Neuronal stem cell (in vitro differentiated cells): ENCODE results near the gene OR3A2.
"Not testable (repeated sequence)": the region's sequence is repeated elsewhere in the genome, so short reads cannot be mapped to it uniquely, and the experiment has no call there.

Experiments
- DNase-seq: peaks from one replicate; pipeline ENCODE4 v3.0.0-alpha.2; 2013; ENCODE audit warnings: low spot score
- H2AFZ ChIP-seq: one replicate; pipeline ENCODE4 v1.6.1; 2013; ENCODE audit warnings: mild to moderate bottlenecking, low read length, inconsistent platforms
- H2AK5ac ChIP-seq: 2 replicates; pipeline ENCODE4 v1.6.1; 2013; ENCODE audit warnings: low read depth, mild to moderate bottlenecking, inconsistent platforms, low read length, moderate library complexity, mixed read lengths
- H2BK120ac ChIP-seq: 2 replicates; pipeline ENCODE4 v1.6.1; 2013; ENCODE audit warnings: low read depth, mild to moderate bottlenecking, inconsistent platforms, low read length, moderate library complexity, mixed read lengths
- H2BK12ac ChIP-seq: one replicate; pipeline ENCODE4 v1.6.1; 2013; ENCODE audit warnings: low read length, inconsistent platforms
- H2BK15ac ChIP-seq: 2 replicates; pipeline ENCODE4 v1.6.1; 2013; ENCODE audit warnings: mild to moderate bottlenecking, low read length, inconsistent platforms, mixed read lengths
- H2BK5ac ChIP-seq: one replicate; pipeline ENCODE4 v1.6.1; 2013; ENCODE audit warnings: inconsistent platforms, mild to moderate bottlenecking, low read length, moderate library complexity
- H3K14ac ChIP-seq: one replicate; pipeline ENCODE4 v1.6.1; 2013; ENCODE audit warnings: low read length, inconsistent platforms
- H3K18ac ChIP-seq: 2 replicates; pipeline ENCODE4 v1.6.1; 2013; ENCODE audit warnings: low read length, inconsistent platforms
- H3K23ac ChIP-seq: 2 replicates; pipeline ENCODE4 v1.6.1; 2013; ENCODE audit warnings: low read depth, mild to moderate bottlenecking, mixed read lengths, low read length, inconsistent platforms; ENCODE audit not compliant: poor library complexity
- H3K27ac ChIP-seq: replicated peaks from 3 replicates; pipeline ENCODE4 v1.5.1; 2013; ENCODE audit warnings: low read length, inconsistent platforms
- H3K27me3 ChIP-seq, 3 experiments: 2 replicates each; pipeline ENCODE4 v1.6.1; 2013; ENCODE audit warnings: low read length in 3 of 3, mild to moderate bottlenecking in 2 of 3, inconsistent platforms in 1 of 3, low read depth in 1 of 3, mixed read lengths in 1 of 3, moderate library complexity in 1 of 3; ENCODE audit not compliant: control insufficient read depth in 3 of 3, insufficient read depth in 3 of 3
- H3K36me3 ChIP-seq, 2 donors: replicated peaks in 1 of 2; 2 replicates each; pipeline ENCODE4 v1.6.1; 2013; ENCODE audit warnings: low read length in 2 of 2; ENCODE audit not compliant: control insufficient read depth in 2 of 2, insufficient read depth in 2 of 2
- H3K4ac ChIP-seq: 2 replicates; pipeline ENCODE4 v1.6.1; 2013; ENCODE audit warnings: inconsistent platforms, mild to moderate bottlenecking, low read length, moderate library complexity
- H3K4me1 ChIP-seq, 2 donors: 1 replicate in 1 of 2; 2 replicates in 1 of 2; pipeline ENCODE4 v1.6.1; 2013; ENCODE audit warnings: low read length in 2 of 2, low read depth in 1 of 2; ENCODE audit not compliant: control insufficient read depth in 2 of 2, insufficient read depth in 1 of 2
- H3K4me2 ChIP-seq: one replicate; pipeline ENCODE4 v1.6.1; 2013; ENCODE audit warnings: mild to moderate bottlenecking, low read length, inconsistent platforms; ENCODE audit not compliant: insufficient read depth, poor library complexity, severe bottlenecking
- H3K4me3 ChIP-seq, 2 donors: 2 replicates each; pipeline ENCODE4 v1.5.1; 2013; ENCODE audit warnings: low read length in 2 of 2, mild to moderate bottlenecking in 2 of 2, inconsistent platforms in 1 of 2, moderate library complexity in 1 of 2
- H3K79me1 ChIP-seq: one replicate; pipeline ENCODE4 v1.6.1; 2013; ENCODE audit warnings: low read depth, mild to moderate bottlenecking, inconsistent platforms, low read length, moderate library complexity
- H3K9ac ChIP-seq: one replicate; pipeline ENCODE4 v1.6.1; 2013; ENCODE audit warnings: mild to moderate bottlenecking, low read depth, low read length, inconsistent platforms; ENCODE audit not compliant: poor library complexity
- H3K9me3 ChIP-seq, 2 donors: replicated peaks in 1 of 2; 2 replicates each; pipeline versions ENCODE3 to v1.6.1; 2013; ENCODE audit warnings: low read length in 2 of 2, mild to moderate bottlenecking in 2 of 2, inconsistent platforms in 1 of 2, low read depth in 1 of 2, mixed read lengths in 1 of 2, moderate library complexity in 1 of 2; ENCODE audit not compliant: control insufficient read depth in 2 of 2, insufficient read depth in 1 of 2
- H4K8ac ChIP-seq: one replicate; pipeline ENCODE4 v1.6.1; 2013; ENCODE audit warnings: low read depth, mild to moderate bottlenecking, inconsistent platforms, low read length, moderate library complexity
- H4K91ac ChIP-seq: one replicate; pipeline ENCODE4 v1.6.1; 2013; ENCODE audit warnings: low read length, low read depth, mild to moderate bottlenecking, inconsistent platforms; ENCODE audit not compliant: poor library complexity
- WGBS, 2 donors: extraction: QIAGEN DNeasy Blood & Tissue Kit; methylation state at CpG; one replicate each; pipeline ENCODE4 v1.1.7; 2013; ENCODE audit warnings: missing lambda C conversion rate in 2 of 2, mixed read lengths in 1 of 2; ENCODE audit not compliant: insufficient read length in 2 of 2, insufficient replicate concordance in 1 of 2; ENCODE audit errors: extremely low coverage in 2 of 2; 5-methylcytosine and 5-hydroxymethylcytosine counted together

Gene OR3A2

DNA sequence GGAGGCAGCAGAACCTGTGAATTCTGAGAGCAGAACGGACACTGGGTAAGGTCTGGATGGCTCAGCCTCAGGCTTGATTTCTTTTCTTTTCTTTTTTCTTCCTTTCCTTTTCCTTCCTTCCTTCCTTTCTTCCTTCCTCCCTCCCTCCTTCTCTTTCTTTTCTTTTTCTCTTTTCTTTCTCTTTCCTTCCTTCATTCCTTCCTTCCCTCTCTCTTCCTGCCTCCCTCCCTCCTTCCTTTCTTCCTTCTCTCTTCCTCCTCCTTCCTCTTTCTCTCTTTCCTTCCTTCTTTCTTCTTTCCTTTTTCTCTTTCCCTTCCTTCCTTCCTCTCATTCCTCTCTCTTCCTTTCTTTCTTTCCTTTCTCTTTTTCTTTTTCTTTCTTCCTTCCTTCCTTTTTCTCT, 125.9 kb downstream of the OR3A2 start:
- WGBS, 2 donors: no CpG with 5 or more reads among the region's 1 CpG
- Histone ChIP-seq H3K27ac (no peak overlapping the region), H3K18ac (no peak overlapping the region)

DNA sequence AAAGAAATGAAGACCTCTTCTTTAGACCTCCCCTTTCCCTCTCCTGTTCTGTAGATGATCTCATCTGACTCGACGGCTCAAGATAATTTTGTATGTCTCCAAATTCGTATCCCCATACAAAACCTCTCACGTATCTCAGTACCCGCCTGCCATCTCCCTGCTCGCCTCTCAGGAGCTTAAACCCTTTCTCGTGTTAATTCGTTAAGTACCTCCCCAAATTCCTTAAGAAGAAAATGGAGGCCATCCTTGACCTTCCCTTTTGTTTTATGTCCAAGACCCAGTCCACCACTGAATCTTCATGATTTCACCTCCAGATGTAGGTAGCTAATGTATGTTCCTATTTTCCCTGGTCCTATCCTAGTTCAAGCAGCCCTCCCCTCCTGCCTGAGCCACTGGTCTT, 129.5 kb downstream of the OR3A2 start:
- H2AK5ac ChIP-seq: no peak overlapping the region
- H3K4me2 ChIP-seq: no peak overlapping the region
- H3K36me3 ChIP-seq: no peaks in the 10 kb centered on the region
- no peak overlapping the region for H3K4me3 ChIP-seq
- no peak overlapping the region for H4K8ac ChIP-seq
- H3K27me3 ChIP-seq: peaks cover 0 to 10% (median 0%) of the 10 kb centered on the region in 3 experiments
- H2BK15ac ChIP-seq: no peak overlapping the region
- no peak overlapping the region for H2BK5ac ChIP-seq
- WGBS, 2 donors: no CpG with 5 or more reads among the region's 8 CpGs
- H3K79me1 ChIP-seq: no peaks in the 10 kb centered on the region
- no peaks in the 10 kb centered on the region for H3K4me1 ChIP-seq
- no peaks in the 10 kb centered on the region for H3K9me3 ChIP-seq
- no peak overlapping the region for H2AFZ ChIP-seq
- no peak overlapping the region for H3K18ac ChIP-seq
- H2BK12ac ChIP-seq: no peak overlapping the region
- no peak overlapping the region for H3K27ac ChIP-seq
- no peak overlapping the region for H3K23ac ChIP-seq
- no peak overlapping the region for H4K91ac ChIP-seq
- no peak overlapping the region for H3K14ac ChIP-seq
- no peak for DNase-seq
- no peak overlapping the region for H3K9ac ChIP-seq
- H2BK120ac ChIP-seq: no peak overlapping the region
- H3K4ac ChIP-seq: no peak overlapping the region

More for the DNA sequence above, 125.9 kb downstream of the OR3A2 start:
- Histone ChIP-seq H3K4me2 (no peak overlapping the region), H2AFZ (no peak overlapping the region), H2BK120ac (no peak overlapping the region), H2BK12ac (no peak overlapping the region), H3K23ac (no peak overlapping the region), H2AK5ac (no peak overlapping the region), H3K4ac (no peak overlapping the region), H4K8ac (no peak overlapping the region), H3K9ac (no peak overlapping the region), H3K79me1 (no peaks in the 10 kb centered on the region), H4K91ac (no peak overlapping the region), H3K4me1 (no peaks in the 10 kb centered on the region), H3K9me3 (no peaks in the 10 kb centered on the region), H3K27me3 (peaks cover 0 to 10% (median 0%) of the 10 kb centered on the region in 3 experiments), H2BK15ac (no peak overlapping the region), H2BK5ac (no peak overlapping the region), H3K36me3 (no peaks in the 10 kb centered on the region), H3K4me3 (no peak overlapping the region), H3K14ac (no peak overlapping the region)
- DNase-seq: no peak

DNA sequence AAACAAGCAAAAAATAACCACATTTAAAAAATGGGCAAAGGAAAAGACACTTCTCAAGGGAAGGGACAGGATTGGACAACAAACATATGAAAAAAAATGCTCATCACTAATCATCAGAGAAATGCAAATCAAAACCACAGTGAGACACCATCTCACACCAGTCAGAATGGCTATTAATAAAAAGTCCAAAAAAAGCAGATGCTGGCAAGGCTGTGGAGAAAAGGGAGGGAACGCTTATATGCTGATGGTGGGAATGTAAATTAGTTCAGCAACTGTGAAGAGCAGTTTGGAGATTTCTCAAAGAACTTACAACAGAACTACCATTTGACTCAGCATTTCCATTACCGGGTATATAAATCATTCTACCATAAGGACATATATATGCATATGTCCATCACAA, 137.1 kb downstream of the OR3A2 start:
- H3K36me3 ChIP-seq, H3K4me1 ChIP-seq: not testable (repeated sequence)

DNA sequence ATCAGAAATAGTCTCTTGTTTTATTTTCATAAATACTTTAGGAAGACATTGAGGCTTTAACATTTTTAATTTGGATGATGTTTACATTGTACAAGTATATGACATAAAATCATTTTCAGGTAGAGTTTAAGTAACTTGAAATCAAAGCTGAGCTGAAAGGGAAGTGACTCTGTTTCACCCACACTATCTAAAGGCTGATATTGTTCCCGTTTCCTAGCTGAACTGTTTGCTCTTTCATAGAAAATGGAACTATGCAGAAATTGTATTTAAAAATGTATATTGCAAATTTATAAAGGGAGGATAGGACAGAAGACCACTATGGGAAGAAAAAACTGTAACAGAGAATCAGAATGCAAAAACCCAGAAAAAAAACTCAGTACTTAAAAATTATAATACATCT, 141.3 kb downstream of the OR3A2 start:
- H2BK15ac ChIP-seq, H3K4me2 ChIP-seq: not testable (repeated sequence)

More for the DNA sequence above, 137.1 kb downstream of the OR3A2 start:
- not testable (repeated sequence) for H3K27ac ChIP-seq, DNase-seq, H3K27me3 ChIP-seq, H2BK12ac ChIP-seq, H4K8ac ChIP-seq, H3K4me2 ChIP-seq, H2AFZ ChIP-seq, H3K9me3 ChIP-seq, H3K4ac ChIP-seq, H3K14ac ChIP-seq, H3K23ac ChIP-seq, H3K9ac ChIP-seq, H3K4me3 ChIP-seq, H3K18ac ChIP-seq, H2BK15ac ChIP-seq, H2BK5ac ChIP-seq, H3K79me1 ChIP-seq, H2BK120ac ChIP-seq, H2AK5ac ChIP-seq, H4K91ac ChIP-seq
- WGBS, 2 donors: no CpG with 5 or more reads among the region's 2 CpGs

More for the DNA sequence above, 141.3 kb downstream of the OR3A2 start:
- H3K27me3 ChIP-seq, H2BK5ac ChIP-seq, H3K4me3 ChIP-seq, H3K27ac ChIP-seq, H3K36me3 ChIP-seq, DNase-seq, H3K4me1 ChIP-seq, H2AK5ac ChIP-seq, H2BK12ac ChIP-seq, H4K91ac ChIP-seq, H3K23ac ChIP-seq, H3K18ac ChIP-seq, H3K14ac ChIP-seq, H3K9ac ChIP-seq, H2AFZ ChIP-seq, H3K4ac ChIP-seq, H2BK120ac ChIP-seq, H4K8ac ChIP-seq, H3K79me1 ChIP-seq, H3K9me3 ChIP-seq: not testable (repeated sequence)
- no CpG with 5 or more reads among the region's 1 CpG for WGBS, 2 donors
